Ectodermal cell (in vitro differentiated cells): ENCODE results near the gene SELENOV. TPM values are rescaled to one million over a fixed set of nuclear protein-coding genes. Genes with fewer than 3 reads are reported as not detected.

ENCODE experiments used
- H3K27ac ChIP-seq: 2 replicates; pipeline ENCODE4 v1.7.0; 2013; ENCODE audit warnings: mild to moderate bottlenecking, low read depth, low read length; ENCODE audit not compliant: insufficient read depth, poor library complexity, severe bottlenecking
- H3K27me3 ChIP-seq: 2 replicates; pipeline ENCODE4 v1.7.0; 2013; ENCODE audit warnings: mild to moderate bottlenecking, low read length; ENCODE audit not compliant: insufficient read depth, control insufficient read depth, poor library complexity, severe bottlenecking
- H3K36me3 ChIP-seq: one replicate; pipeline ENCODE4 v1.7.0; 2013; ENCODE audit warnings: low read length; ENCODE audit not compliant: control insufficient read depth, insufficient read depth
- H3K4me1 ChIP-seq: one replicate; pipeline ENCODE4 v1.7.0; 2013; ENCODE audit warnings: low read length; ENCODE audit not compliant: control insufficient read depth, insufficient read depth
- H3K4me3 ChIP-seq: 2 replicates; pipeline ENCODE4 v1.7.0; 2013; ENCODE audit warnings: low read depth, low read length, control low read depth; ENCODE audit not compliant: insufficient read depth
- H3K9me3 ChIP-seq: 2 replicates; pipeline ENCODE4 v1.7.0; 2013; ENCODE audit warnings: mild to moderate bottlenecking, low read length, moderate library complexity; ENCODE audit not compliant: control insufficient read depth
- WGBS, 2 experiments: methylation state at CpG; one replicate each; pipeline ENCODE4 v1.1.7; 2013; ENCODE audit warnings: missing lambda C conversion rate in 2 of 2; 5-methylcytosine and 5-hydroxymethylcytosine counted together
- polyA plus RNA-seq, 4 experiments: library from polyadenylated mRNA; stranded (reverse); fragments of 50-300 nt; gene quantifications; one replicate each; pipeline ENCODE4 v1.2.3, GENCODE V29; 2013

SELENOV gene, protein sequence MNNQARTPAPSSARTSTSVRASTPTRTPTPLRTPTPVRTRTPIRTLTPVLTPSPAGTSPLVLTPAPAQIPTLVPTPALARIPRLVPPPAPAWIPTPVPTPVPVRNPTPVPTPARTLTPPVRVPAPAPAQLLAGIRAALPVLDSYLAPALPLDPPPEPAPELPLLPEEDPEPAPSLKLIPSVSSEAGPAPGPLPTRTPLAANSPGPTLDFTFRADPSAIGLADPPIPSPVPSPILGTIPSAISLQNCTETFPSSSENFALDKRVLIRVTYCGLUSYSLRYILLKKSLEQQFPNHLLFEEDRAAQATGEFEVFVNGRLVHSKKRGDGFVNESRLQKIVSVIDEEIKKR
- polyA plus RNA-seq (2013, experiment 1 of 4) = 3.5 TPM
- polyA plus RNA-seq (2013, experiment 2 of 4) = 4.1 TPM
- 4.1 TPM for polyA plus RNA-seq (2013, experiment 3 of 4)
- 3.2 TPM for polyA plus RNA-seq (2013, experiment 4 of 4)

GRCh38 chr19:39514840-39515550 lies at the start of gene SELENOV:
SELENOV (plus strand) TSS chr19:39515139; CDS start chr19:39515213, 74 bp downstream.
- no peaks in the 10 kb centered on the region for H3K36me3 ChIP-seq
- peak within 1 kb of the TSS; percentile 76 for H3K4me3 ChIP-seq
- peaks cover 45% of the 10 kb centered on the region for H3K27me3 ChIP-seq
- WGBS, 2 experiments = 0% methylated on average over 56 of the region's 56 CpGs
- H3K9me3 ChIP-seq = no peaks in the 10 kb centered on the region
- H3K27ac ChIP-seq = no peak within 1 kb of the TSS
- peaks cover 6% of the 10 kb centered on the region for H3K4me1 ChIP-seq

DNA sequence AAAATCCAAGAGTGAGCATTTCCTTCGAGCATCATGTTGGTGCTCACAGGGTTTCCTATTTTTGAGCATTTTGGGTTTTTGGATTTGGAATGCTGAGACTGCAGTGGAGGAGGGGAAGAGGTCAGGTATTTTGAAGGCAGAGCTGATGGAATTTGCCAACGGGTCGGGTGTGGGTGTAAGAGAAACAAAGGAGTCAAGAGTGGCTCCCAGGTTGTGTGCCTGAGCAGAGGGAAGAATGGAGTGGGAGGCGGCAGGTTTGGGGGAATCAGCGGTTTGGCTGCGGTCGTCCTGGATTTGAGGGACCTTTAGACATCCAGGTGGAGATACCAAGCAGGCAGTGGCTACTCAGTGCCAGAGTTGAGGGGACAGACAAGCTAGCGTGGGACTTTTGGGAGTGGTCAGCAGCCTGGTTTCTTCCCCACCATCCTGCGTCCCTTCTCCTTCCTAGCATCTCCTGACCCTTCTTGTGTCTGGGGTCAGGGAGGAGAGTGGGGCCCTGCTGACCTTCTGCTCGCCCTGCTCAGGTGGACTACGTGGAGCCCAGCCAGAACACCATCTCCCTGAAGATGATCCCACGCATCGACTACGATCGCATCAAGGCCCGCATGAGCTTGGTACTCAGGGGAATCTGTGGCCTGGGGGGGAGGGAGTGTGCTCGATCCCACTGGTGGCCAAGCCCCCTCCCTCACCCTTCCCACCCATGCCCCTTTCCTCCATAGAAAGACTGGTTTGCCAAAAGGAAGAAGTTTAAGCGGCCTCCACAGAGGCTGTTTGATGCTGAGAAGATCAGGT lies 48.8 kb upstream of the SELENOV start:
- H3K36me3 ChIP-seq = peaks cover 53% of the 10 kb centered on the region

DNA sequence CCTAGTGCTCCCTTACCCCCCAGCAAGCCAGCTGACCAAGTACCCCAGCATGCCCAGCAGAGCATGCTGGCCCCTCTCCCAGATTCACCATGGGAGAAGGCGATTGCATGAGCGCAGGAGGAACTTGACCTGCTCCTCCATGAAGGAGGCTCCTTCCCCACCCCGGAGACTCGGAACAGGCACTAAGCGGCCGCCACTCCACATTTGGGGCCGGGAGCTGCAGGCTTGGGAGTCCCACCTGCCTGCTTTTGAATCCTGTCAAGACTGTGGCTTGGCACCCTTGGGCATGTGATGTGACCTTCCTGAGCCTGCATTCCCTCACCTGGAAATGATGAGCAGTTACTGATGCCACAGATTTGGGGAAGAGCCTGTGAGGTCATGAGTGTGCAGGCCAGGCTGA lies 47.0 kb upstream of the SELENOV start:
- Histone ChIP-seq H3K27me3 (no peaks in the 10 kb centered on the region), H3K27ac (no peak overlapping the region), H3K4me3 (no peak overlapping the region), H3K4me1 (no peaks in the 10 kb centered on the region), H3K36me3 (peaks cover 61% of the 10 kb centered on the region), H3K9me3 (no peaks in the 10 kb centered on the region)
- 94 to 97% methylated on average over 7 of the region's 7 CpGs for WGBS, 2 experiments

More for the DNA sequence above, 48.8 kb upstream of the SELENOV start:
- no peak overlapping the region for H3K27ac ChIP-seq
- 93 to 96% methylated on average over 18 of the region's 18 CpGs for WGBS, 2 experiments
- H3K27me3 ChIP-seq = no peaks in the 10 kb centered on the region
- H3K4me3 ChIP-seq = no peak overlapping the region
- H3K9me3 ChIP-seq = no peaks in the 10 kb centered on the region
- H3K4me1 ChIP-seq = no peaks in the 10 kb centered on the region

DNA sequence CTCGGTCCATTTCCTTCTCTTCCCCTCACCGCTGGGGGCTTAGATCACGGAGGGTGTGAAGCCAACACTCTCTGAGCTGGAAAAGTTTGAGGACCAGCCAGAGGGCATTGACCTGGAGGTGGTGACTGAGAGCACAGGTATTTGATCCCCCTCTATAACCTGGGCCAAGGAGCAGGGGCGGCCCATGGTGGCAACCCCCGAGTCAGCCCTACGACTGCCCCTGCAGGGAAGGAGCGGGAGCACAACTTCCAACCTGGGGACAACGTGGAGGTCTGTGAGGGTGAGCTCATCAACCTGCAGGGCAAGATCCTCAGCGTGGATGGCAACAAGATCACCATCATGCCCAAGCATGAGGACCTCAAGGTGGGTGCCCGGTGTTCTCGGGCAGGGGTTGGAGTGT lies 45.9 kb upstream of the SELENOV start:
- no peak overlapping the region for H3K4me3 ChIP-seq
- no peaks in the 10 kb centered on the region for H3K4me1 ChIP-seq
- H3K9me3 ChIP-seq = no peaks in the 10 kb centered on the region
- peaks cover 63% of the 10 kb centered on the region for H3K36me3 ChIP-seq
- no peaks in the 10 kb centered on the region for H3K27me3 ChIP-seq
- H3K27ac ChIP-seq = no peak overlapping the region
- WGBS, 2 experiments = 92 to 94% methylated on average over 11 of the region's 11 CpGs

GRCh38 chr19:39469567-39469966 lies 45.4 kb upstream of the SELENOV start:
- peaks cover 66% of the 10 kb centered on the region for H3K36me3 ChIP-seq
- H3K27ac ChIP-seq = no peak overlapping the region
- WGBS, 2 experiments = 86 to 87% methylated on average over 6 of the region's 6 CpGs

DNA sequence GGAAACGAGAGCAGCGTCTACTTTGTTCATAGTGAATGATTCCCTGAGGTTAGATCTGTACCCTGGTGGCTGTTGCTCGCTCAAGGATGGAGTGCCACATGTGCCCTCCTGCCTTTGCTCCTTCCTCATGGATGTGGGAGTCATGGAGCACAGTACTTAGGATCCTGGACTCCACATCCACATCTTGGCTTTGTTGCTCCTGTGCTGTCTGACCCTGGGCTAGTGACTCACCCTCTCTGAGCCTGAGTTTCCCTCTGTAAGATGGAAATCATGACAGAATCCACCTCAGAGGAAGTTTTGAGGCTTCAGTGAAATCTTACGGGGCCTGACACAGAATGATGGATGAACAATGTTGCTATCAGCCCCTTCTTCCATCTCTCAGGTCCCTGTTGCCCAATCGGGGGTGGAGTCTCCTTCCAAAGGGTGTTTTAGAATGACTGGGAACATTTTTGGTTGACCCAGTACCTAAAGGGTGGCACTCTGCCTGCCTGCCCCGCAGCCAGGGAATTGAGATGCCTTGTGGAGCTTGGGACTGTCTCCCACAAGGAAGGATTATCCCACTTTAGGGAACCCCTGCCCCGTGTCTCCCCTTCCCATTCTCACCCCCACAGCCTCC lies 44.1 kb upstream of the SELENOV start:
- 90 to 98% methylated on average over 7 of the region's 7 CpGs for WGBS, 2 experiments
- no peak overlapping the region for H3K4me3 ChIP-seq
- H3K4me1 ChIP-seq = no peaks in the 10 kb centered on the region
- H3K9me3 ChIP-seq = no peaks in the 10 kb centered on the region
- H3K36me3 ChIP-seq = peaks cover 65% of the 10 kb centered on the region
- no peak overlapping the region for H3K27ac ChIP-seq
- no peaks in the 10 kb centered on the region for H3K27me3 ChIP-seq

More at GRCh38 chr19:39469567-39469966, 45.4 kb upstream of the SELENOV start:
- Histone ChIP-seq H3K4me1 (no peaks in the 10 kb centered on the region), H3K27me3 (no peaks in the 10 kb centered on the region), H3K4me3 (no peak overlapping the region), H3K9me3 (no peaks in the 10 kb centered on the region)

DNA sequence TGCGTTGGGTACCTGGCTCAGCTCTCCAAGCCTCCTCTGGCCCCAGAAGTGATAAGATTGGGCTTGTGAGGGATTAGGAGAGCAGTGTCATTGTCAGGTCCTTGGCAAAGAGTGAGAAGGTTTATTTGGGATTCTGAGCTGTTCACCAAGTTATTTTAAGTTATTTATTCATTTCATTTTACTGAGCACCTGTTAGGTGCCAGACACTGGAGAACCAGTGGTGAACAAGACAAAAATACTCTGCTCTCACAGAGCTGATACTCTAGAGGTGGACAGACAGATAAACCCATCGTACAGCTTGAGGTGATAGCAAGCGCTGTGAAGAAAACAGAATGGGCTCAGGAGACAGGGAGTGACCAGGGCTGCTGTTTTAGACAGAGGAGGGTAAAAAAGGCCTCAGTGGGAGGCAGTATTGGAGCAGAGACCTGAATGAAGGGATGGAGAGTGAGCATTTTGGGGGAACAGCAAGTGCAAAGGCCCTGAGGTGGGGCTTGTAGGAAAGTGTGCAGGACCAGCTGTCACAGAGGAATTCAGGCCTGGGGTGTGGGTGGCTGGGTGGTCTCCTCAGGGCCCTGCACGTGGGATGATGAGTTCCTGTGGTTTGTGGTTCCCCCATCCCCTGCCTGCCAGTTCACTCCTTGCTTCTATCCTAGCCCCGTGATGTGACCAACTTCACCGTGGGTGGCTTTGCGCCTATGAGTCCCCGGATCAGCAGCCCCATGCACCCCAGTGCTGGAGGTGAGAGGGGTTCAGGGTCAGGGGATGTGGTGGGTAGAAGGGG lies 43.0 kb upstream of the SELENOV start:
- WGBS, 2 experiments = 96 to 98% methylated on average over 8 of the region's 8 CpGs
- Histone ChIP-seq H3K4me1 (no peaks in the 10 kb centered on the region), H3K36me3 (peaks cover 66% of the 10 kb centered on the region), H3K27ac (no peak overlapping the region), H3K4me3 (no peak overlapping the region), H3K9me3 (no peaks in the 10 kb centered on the region), H3K27me3 (no peaks in the 10 kb centered on the region)

GRCh38 chr19:39472746-39473442 lies 42.0 kb upstream of the SELENOV start:
- H3K4me3 ChIP-seq = no peak overlapping the region
- H3K4me1 ChIP-seq = no peaks in the 10 kb centered on the region
- H3K27me3 ChIP-seq = no peaks in the 10 kb centered on the region
- H3K36me3 ChIP-seq = peaks cover 59% of the 10 kb centered on the region
- no peaks in the 10 kb centered on the region for H3K9me3 ChIP-seq
- WGBS, 2 experiments = 95 to 96% methylated on average over 32 of the region's 32 CpGs
- H3K27ac ChIP-seq = no peak overlapping the region
